Endothelial cell of umbilical vein (primary cell): ENCODE data around the gene MESD.

Experiments used
- CTCF ChIP-seq, 2 donors: IDR thresholded peaks; 1 replicate in 1 of 2; 2 replicates in 1 of 2; pipeline ENCODE4 v1.5.1; 2011; ENCODE audit warnings: low read length in 2 of 2, mild to moderate bottlenecking in 2 of 2, moderate library complexity in 2 of 2, control low read depth in 1 of 2, inconsistent platforms in 1 of 2, low read depth in 1 of 2; ENCODE audit not compliant: insufficient read depth in 1 of 2; ENCODE audit errors: extremely low read depth in 1 of 2
- FOS ChIP-seq: IDR thresholded peaks from 2 replicates; pipeline ENCODE4 v1.6.1; 2011; ENCODE audit warnings: mild to moderate bottlenecking, low read length, moderate library complexity, borderline replicate concordance; ENCODE audit not compliant: insufficient read depth
- JUN ChIP-seq: IDR thresholded peaks from 2 replicates; pipeline ENCODE4 v1.6.1; 2011; ENCODE audit warnings: borderline replicate concordance, low read depth; ENCODE audit not compliant: insufficient read length, insufficient read depth
- MYC ChIP-seq: IDR thresholded peaks from one replicate; pipeline ENCODE4 v1.6.1; 2011; ENCODE audit warnings: mild to moderate bottlenecking, low read depth, low read length
- POLR2A ChIP-seq: IDR thresholded peaks from 2 replicates; pipeline ENCODE4 v1.6.1; 2012; ENCODE audit warnings: low read depth, mild to moderate bottlenecking, control low read depth, low read length

GRCh38 chr15:81013396-81013929, 23.8 kb upstream of the MESD start:
- TF ChIP-seq CTCF (IDR thresholded peaks at IDR 0.05; ENCODE audit: extremely low read depth in 1 of 2, insufficient read depth in 1 of 2, low read depth in 1 of 2, low read length in 2 of 2), result no peak
- no peak for TF ChIP-seq JUN
- no peak for TF ChIP-seq FOS
- TF ChIP-seq MYC, result no peak
- TF ChIP-seq POLR2A, result no peak
